ENCODE measurements around the gene SORCS2. TPM values are rescaled to one million over a fixed set of nuclear protein-coding genes. Genes with fewer than 3 reads are reported as not detected.

The SORCS2 gene
- total RNA-seq, 1 experiment from 2014 or later, result not detected

GRCh38 chr4:7187691-7188090 is 4.6 kb upstream of the SORCS2 start:
- no peak overlapping the region for H3K27ac Mint-ChIP-seq (ENCODE audit: low read depth, unreplicated experiment)
- intact Hi-C loops (cut with micrococcal nuclease), result no loop called here
- no peak for DNase-seq (ENCODE audit: unreplicated experiment)
- H3K9me3 Mint-ChIP-seq (ENCODE audit: unreplicated experiment), result no peaks in the 10 kb centered on the region
- H3K36me3 Mint-ChIP-seq (ENCODE audit: insufficient read depth, unreplicated experiment), result no peaks in the 10 kb centered on the region
- no peak for TF ChIP-seq CTCF (IDR thresholded peaks at IDR 0.05; ENCODE audit: unreplicated experiment)
- H3K4me1 Mint-ChIP-seq (ENCODE audit: insufficient read depth, unreplicated experiment), result no peaks in the 10 kb centered on the region
- ChIA-PET CTCF (interaction anchor here (0.6 to 1.3 kb wide), 4 partner anchors 12 to 538 kb away, joined by 3 to 7 read pairs (median 4); no protein-coding TSS in a partner anchor), POLR2A (no interaction called here)
- H3K4me3 Mint-ChIP-seq (ENCODE audit: unreplicated experiment), result no peak overlapping the region
- H3K27me3 Mint-ChIP-seq (ENCODE audit: insufficient read depth, unreplicated experiment), result peaks cover 45% of the 10 kb centered on the region
- no TSS peak for BruUV-seq (replicated peaks)

- H3K4me3 Mint-ChIP-seq (ENCODE audit: unreplicated experiment), result no peak overlapping the region
- H3K4me1 Mint-ChIP-seq (ENCODE audit: insufficient read depth, unreplicated experiment), result no peaks in the 10 kb centered on the region
- no peaks in the 10 kb centered on the region for H3K36me3 Mint-ChIP-seq (ENCODE audit: insufficient read depth, unreplicated experiment)
- no peak for TF ChIP-seq CTCF (IDR thresholded peaks at IDR 0.05; ENCODE audit: unreplicated experiment)
- no peak overlapping the region for H3K27ac Mint-ChIP-seq (ENCODE audit: low read depth, unreplicated experiment)
- POLR2A ChIA-PET, result interaction anchor here (0.7 to 1.2 kb wide), 2 partner anchors 17 to 358 kb away, joined by 3 to 4 read pairs; no protein-coding TSS in a partner anchor
- intact Hi-C loops (cut with micrococcal nuclease), result no loop called here
- BruUV-seq (replicated peaks), result no TSS peak
- DNase-seq (ENCODE audit: unreplicated experiment), result no peak
- CTCF ChIA-PET, result interaction anchor here (0.6 to 4.2 kb wide), 11 partner anchors 10 to 613 kb away, joined by 3 to 29 read pairs (median 4); no protein-coding TSS in a partner anchor
- H3K9me3 Mint-ChIP-seq (ENCODE audit: unreplicated experiment), result no peaks in the 10 kb centered on the region
- peaks cover 46% of the 10 kb centered on the region for H3K27me3 Mint-ChIP-seq (ENCODE audit: insufficient read depth, unreplicated experiment)
These were observed 3.3 kb upstream of the SORCS2 start for GRCh38 chr4:7189066-7189465.

- BruUV-seq (replicated peaks), result no TSS peak
- intact Hi-C loops (cut with micrococcal nuclease), result no loop called here
- Mint-ChIP-seq H3K4me3 (ENCODE audit: unreplicated experiment) (no peak overlapping the region), H3K4me1 (ENCODE audit: insufficient read depth, unreplicated experiment) (no peaks in the 10 kb centered on the region), H3K27me3 (ENCODE audit: insufficient read depth, unreplicated experiment) (peaks cover 52% of the 10 kb centered on the region), H3K9me3 (ENCODE audit: unreplicated experiment) (no peaks in the 10 kb centered on the region), H3K36me3 (ENCODE audit: insufficient read depth, unreplicated experiment) (no peaks in the 10 kb centered on the region), H3K27ac (ENCODE audit: low read depth, unreplicated experiment) (no peak overlapping the region)
- POLR2A ChIA-PET, result interaction anchor here (0.7 kb wide), 1 partner anchor 17 kb away, joined by 4 read pairs; no protein-coding TSS in a partner anchor
- DNase-seq (ENCODE audit: unreplicated experiment), result no peak
- CTCF ChIA-PET, result interaction anchor here (0.6 to 4.2 kb wide), 10 partner anchors 17 to 612 kb away, joined by 3 to 29 read pairs (median 4); no protein-coding TSS in a partner anchor
- no peak for TF ChIP-seq CTCF (IDR thresholded peaks at IDR 0.05; ENCODE audit: unreplicated experiment)
These were observed 2.7 kb upstream of the SORCS2 start for GRCh38 chr4:7189475-7190277.

- Mint-ChIP-seq H3K4me3 (ENCODE audit: unreplicated experiment) (no peak overlapping the region), H3K27ac (ENCODE audit: low read depth, unreplicated experiment) (no peak overlapping the region), H3K9me3 (ENCODE audit: unreplicated experiment) (no peaks in the 10 kb centered on the region), H3K36me3 (ENCODE audit: insufficient read depth, unreplicated experiment) (no peaks in the 10 kb centered on the region), H3K4me1 (ENCODE audit: insufficient read depth, unreplicated experiment) (no peaks in the 10 kb centered on the region), H3K27me3 (ENCODE audit: insufficient read depth, unreplicated experiment) (peaks cover 57% of the 10 kb centered on the region)
- intact Hi-C loops (cut with micrococcal nuclease), result no loop called here
- TF ChIP-seq CTCF (IDR thresholded peaks at IDR 0.05; ENCODE audit: unreplicated experiment), result no peak
- BruUV-seq (replicated peaks), result no TSS peak
- DNase-seq (ENCODE audit: unreplicated experiment), result no peak
- ChIA-PET POLR2A (no interaction called here), CTCF (interaction anchor here (0.6 to 4.2 kb wide), 8 partner anchors 50 to 612 kb away, joined by 3 to 29 read pairs (median 4); no protein-coding TSS in a partner anchor)
These were observed 2.1 kb upstream of the SORCS2 start for GRCh38 chr4:7190278-7190594.

Measured in MCF 10A (cell line).